HCT116 (cell line): ENCODE results near the gene CLRN3. TPM values are rescaled to one million over a fixed set of nuclear protein-coding genes. Genes with fewer than 3 reads are reported as not detected.
A peak's percentile ranks its signal among the peaks of the same experiment; 100 is the strongest.

Experiments used
- ATAC-seq: fragments of 200-7000 bp; cut with Tn5 transposase; 2 replicates; pipeline ENCODE4 v1.9.1; 2020; ENCODE audit warnings: mild to moderate bottlenecking, moderate library complexity
- BruUV-seq: library from RNA; stranded (reverse); fragments of 400-500 nt; replicated peaks from 2 replicates; lab custom pipeline; 2021; lab: Mats Ljungman, UMichigan
- CTCF ChIA-PET: fragments of 300-600 bp; sonication (Branson Sonifier 250); formaldehyde crosslinking; loops from one replicate; lab custom pipeline; 2021; ENCODE audit warnings: antibody characterized with exemption; lab: Charles Lee
- POLR2A ChIA-PET: fragments of 300-600, 350-600 bp; sonication (Branson Sonifier 250); formaldehyde crosslinking; loops from one replicate; lab custom pipeline; 2021; ENCODE audit warnings: antibody characterized with exemption; lab: Charles Lee
- RAD21 ChIA-PET, 2 experiments: fragments of 300-600 bp; sonication (Branson Sonifier 250); formaldehyde crosslinking; loops; one replicate each; lab custom pipeline; 2023; ENCODE audit warnings: low total read pairs in 2 of 2; ENCODE audit not compliant: uncharacterized antibody in 2 of 2, unreplicated experiment in 2 of 2, low non-redundant PET in 1 of 2; lab: Charles Lee
- DNase-seq: peaks from one replicate; pipeline ENCODE4 v3.0.0-alpha.2; 2010; ENCODE audit warnings: low read depth, low spot score
- H2AFZ ChIP-seq: fragments of 200-600 bp; shearing (Covaris generic), sonication (generic); 2 replicates; pipeline ENCODE4 v1.6.1; 2017; ENCODE audit warnings: low read depth, mixed run types, mixed read lengths, antibody characterized with exemption, low read length; ENCODE audit not compliant: poor library complexity, severe bottlenecking
- H3K27ac ChIP-seq: 2 replicates; pipeline ENCODE4 v1.5.1; 2012; ENCODE audit warnings: low read depth, low read length
- H3K27me3 ChIP-seq: fragments of 200-600 bp; sonication (generic); 2 replicates; pipeline ENCODE4 v1.6.1; 2016; ENCODE audit warnings: mixed run types, low read length, mixed read lengths; ENCODE audit not compliant: insufficient read depth
- H3K36me3 ChIP-seq, 2 experiments: fragments of 200-500 bp in 1 of 2; fragments of 200-600 bp in 1 of 2; sonication (Bioruptor generic) in 1 of 2; sonication (generic) in 1 of 2; 2 replicates each; pipeline versions ENCODE4 v1.5.1 to v1.6.1; 2014 to 2016; ENCODE audit warnings: low read length in 2 of 2, inconsistent platforms in 1 of 2, mixed read lengths in 1 of 2, mixed run types in 1 of 2; ENCODE audit not compliant: insufficient read depth in 2 of 2, control insufficient read depth in 1 of 2
- H3K4me1 ChIP-seq, 2 experiments: fragments of 200-600 bp in 1 of 2; sonication (generic) in 1 of 2; 2 replicates each; pipeline versions ENCODE4 v1.5.1 to v1.6.1; 2012 to 2017; ENCODE audit warnings: low read length in 2 of 2, inconsistent platforms in 1 of 2, mild to moderate bottlenecking in 1 of 2, mixed read lengths in 1 of 2, mixed run types in 1 of 2, moderate library complexity in 1 of 2; ENCODE audit not compliant: insufficient read depth in 2 of 2, control insufficient read depth in 1 of 2
- H3K4me2 ChIP-seq: fragments of 200-600 bp; sonication (generic); 2 replicates; pipeline ENCODE4 v1.6.1; 2017; ENCODE audit warnings: mixed run types, low read length, mixed read lengths
- H3K4me3 ChIP-seq, 2 experiments: fragments of 200-600 bp in 1 of 2; sonication (generic) in 1 of 2; replicated peaks in 1 of 2; 2 replicates each; pipeline ENCODE4 v1.5.1; 2011 to 2016; ENCODE audit warnings: low read length in 2 of 2, control low read depth in 1 of 2, low read depth in 1 of 2, mild to moderate bottlenecking in 1 of 2, mixed read lengths in 1 of 2, mixed run types in 1 of 2
- H3K79me2 ChIP-seq: fragments of 200-600 bp; sonication (generic); 2 replicates; pipeline ENCODE4 v1.6.1; 2017; ENCODE audit warnings: mild to moderate bottlenecking, mixed run types, low read length, moderate library complexity, mixed read lengths; ENCODE audit not compliant: insufficient read depth
- H3K9ac ChIP-seq: fragments of 200-600 bp; sonication (generic); 2 replicates; pipeline ENCODE4 v1.6.1; 2016; ENCODE audit warnings: low read length, mixed read lengths
- H3K9me2 ChIP-seq: fragments of 200-600 bp; sonication (generic), shearing (Covaris generic); 2 replicates; pipeline ENCODE4 v1.6.1; 2017; ENCODE audit warnings: mixed run types, mild to moderate bottlenecking, moderate library complexity; ENCODE audit not compliant: insufficient read depth
- H3K9me3 ChIP-seq, 2 experiments: fragments of 200-500 bp in 1 of 2; fragments of 200-600 bp in 1 of 2; sonication (Bioruptor generic) in 1 of 2; sonication (generic) in 1 of 2; 2 replicates each; pipeline ENCODE4 v1.6.1; 2014 to 2017; ENCODE audit warnings: low read length in 2 of 2, mixed read lengths in 2 of 2, inconsistent platforms in 1 of 2, low read depth in 1 of 2, mild to moderate bottlenecking in 1 of 2, mixed run types in 1 of 2, moderate library complexity in 1 of 2; ENCODE audit not compliant: control insufficient read depth in 1 of 2, insufficient read depth in 1 of 2
- H4K20me1 ChIP-seq: fragments of 200-600 bp; sonication (generic), shearing (Covaris generic); 2 replicates; pipeline ENCODE4 v1.6.1; 2017; ENCODE audit warnings: mixed run types, mild to moderate bottlenecking, moderate library complexity; ENCODE audit not compliant: insufficient read depth
- ATF3 ChIP-seq: IDR thresholded peaks from 2 replicates; pipeline ENCODE4 v1.6.1; 2012
- CBX3 ChIP-seq: IDR thresholded peaks from 2 replicates; pipeline ENCODE4 v1.6.1; 2012; ENCODE audit warnings: low read depth
- CTCF ChIP-seq, 3 experiments: fragments of 200-600 bp in 1 of 3; sonication (generic) in 1 of 3; IDR thresholded peaks in 2 of 3; conservative IDR thresholded peaks in 1 of 3; 2 replicates each; pipeline ENCODE4 v1.5.1; 2012 to 2017; ENCODE audit warnings: low read depth in 2 of 3, low read length in 2 of 3, antibody characterized with exemption in 1 of 3, borderline replicate concordance in 1 of 3, control low read depth in 1 of 3, mild to moderate bottlenecking in 1 of 3, mixed read lengths in 1 of 3, mixed run types in 1 of 3, moderate library complexity in 1 of 3; ENCODE audit not compliant: insufficient read depth in 1 of 3
- FOSL1 ChIP-seq: IDR thresholded peaks from 2 replicates; pipeline ENCODE4 v1.6.1; 2012; ENCODE audit warnings: low read depth
- POLR2AphosphoS5 ChIP-seq: IDR thresholded peaks from 2 replicates; pipeline ENCODE4 v1.6.1; 2011; ENCODE audit warnings: mild to moderate bottlenecking, low read depth, low read length, moderate library complexity
- SP1 ChIP-seq: IDR thresholded peaks from 2 replicates; pipeline ENCODE4 v1.6.1; 2012; ENCODE audit warnings: low read depth
- TCF7L2 ChIP-seq: IDR thresholded peaks from 2 replicates; pipeline ENCODE4 v1.7.0; 2011; ENCODE audit warnings: borderline replicate concordance, inconsistent platforms; ENCODE audit not compliant: insufficient read depth, insufficient read length; ENCODE audit errors: extremely low read depth
- YY1 ChIP-seq: IDR thresholded peaks from 2 replicates; pipeline ENCODE4 v1.6.1; 2011; ENCODE audit warnings: low read length, low read depth, moderate library complexity, mild to moderate bottlenecking; ENCODE audit not compliant: insufficient replicate concordance; ENCODE audit errors: extremely low read depth
- ZFX ChIP-seq: fragments of 450-650 bp; IDR thresholded peaks from 2 replicates; pipeline ENCODE4 v1.6.1; 2017
- intact Hi-C: fragments of 100-400 bp; cut with micrococcal nuclease; formaldehyde crosslinking; loops from 2 replicates; pipeline ENCODE4 v1.10.0; 2022
- total RNA-seq: library from RNA; stranded (reverse); gene quantifications from one replicate; pipeline ENCODE4 v1.2.1, GENCODE V29; 2021; ENCODE audit not compliant: unreplicated experiment

The CLRN3 gene
- total RNA-seq, 1 experiment from 2014 or later, result 0.39 TPM

GRCh38 chr10:127834791-127835190 lies 58.0 kb downstream of the CLRN3 start (continued):
- no peak for TF ChIP-seq CTCF (IDR thresholded peaks at IDR 0.05 in 2 of 3, conservative IDR thresholded peaks at IDR 0.05 in 1 of 3; ENCODE audit: borderline replicate concordance in 1 of 3, insufficient read depth in 1 of 3, low read depth in 2 of 3, low read length in 2 of 3)
- no peak for TF ChIP-seq CBX3
- TF ChIP-seq FOSL1, result no peak
- TF ChIP-seq TCF7L2, result no peak
- TF ChIP-seq ZFX, result no peak
- no peak for TF ChIP-seq YY1
- TF ChIP-seq ATF3, result no peak
- no peak for TF ChIP-seq POLR2AphosphoS5

- Histone ChIP-seq H3K4me2 (no peak overlapping the region), H4K20me1 (no peaks in the 10 kb centered on the region), H3K9ac (no peak overlapping the region), H2AFZ (no peak overlapping the region), H3K4me3 (no peak overlapping the region), H3K27ac (no peak overlapping the region), H3K27me3 (peaks cover 76% of the 10 kb centered on the region), H3K9me2 (no peaks in the 10 kb centered on the region), H3K9me3 (no peaks in the 10 kb centered on the region), H3K4me1 (no peaks in the 10 kb centered on the region)
- intact Hi-C loops, result no loop called here
- ChIA-PET POLR2A (no interaction called here), CTCF (no interaction called here), RAD21 (interaction anchor here in 1 of 2 experiments (1.3 kb wide), 1 partner anchor 20 kb away, joined by 3 read pairs; no protein-coding TSS in a partner anchor)
- BruUV-seq, result no TSS peak
- DNase-seq, result no peak
- no peak for TF ChIP-seq CTCF (IDR thresholded peaks at IDR 0.05 in 2 of 3, conservative IDR thresholded peaks at IDR 0.05 in 1 of 3; ENCODE audit: borderline replicate concordance in 1 of 3, insufficient read depth in 1 of 3, low read depth in 2 of 3, low read length in 2 of 3)
- no peak for TF ChIP-seq SP1
- TF ChIP-seq, all 23 proteins: peak for 0
- Histone ChIP-seq H3K79me2 (no peaks in the 10 kb centered on the region), H3K36me3 (no peaks in the 10 kb centered on the region)
- ATAC-seq, result peak; percentile 29
Observed at GRCh38 chr10:127834221-127834620, 58.5 kb downstream of the CLRN3 start.
